ENCODE data around the gene MED26.
"Not testable (repeated sequence)": the region's sequence is repeated elsewhere in the genome, so short reads cannot be mapped to it uniquely, and the experiment has no call there.

MED26 gene

GRCh38 chr19:16628183-16628983, at the start of gene MED26:
MED26 (minus strand) TSS chr19:16628204; CDS start chr19:16627943, 261 bp downstream.
- peak; percentile 100 for DNase-seq

GRCh38 chr19:16677055-16677454, 49.1 kb upstream of the MED26 start:
- no peak for DNase-seq

- no peak for DNase-seq
Observed at GRCh38 chr19:16676101-16676798, 48.2 kb upstream of the MED26 start.

- DNase-seq = not testable (repeated sequence)
Observed at GRCh38 chr19:16673839-16674238, 45.8 kb upstream of the MED26 start.

- DNase-seq = no peak
Observed at GRCh38 chr19:16673231-16673630, 45.2 kb upstream of the MED26 start.

GRCh38 chr19:16671652-16672274, 43.8 kb upstream of the MED26 start:
- DNase-seq = no peak

- DNase-seq = no peak
Observed at GRCh38 chr19:16670291-16670690, 42.3 kb upstream of the MED26 start.

GRCh38 chr19:16668702-16669101, 40.7 kb upstream of the MED26 start:
- not testable (repeated sequence) for DNase-seq

- DNase-seq = no peak
Observed at GRCh38 chr19:16668176-16668575, 40.2 kb upstream of the MED26 start.

GRCh38 chr19:16661480-16662034, 33.6 kb upstream of the MED26 start:
- DNase-seq = peak; percentile 59

GRCh38 chr19:16660763-16661479, 32.9 kb upstream of the MED26 start, which contains the start of gene TMEM38A:
TMEM38A (plus strand) TSS chr19:16661139; CDS start chr19:16661218, 79 bp downstream.
- peak; percentile 78 for DNase-seq

- DNase-seq = peak; percentile 99
Observed at GRCh38 chr19:16659832-16660708, 32.1 kb upstream of the MED26 start, which contains the start of gene SMIM7. SMIM7 (minus strand) TSS chr19:16660144; CDS start chr19:16660110, 34 bp downstream.

- DNase-seq = no peak
Observed at GRCh38 chr19:16659464-16659831, 31.4 kb upstream of the MED26 start.

- DNase-seq = no peak
Observed at GRCh38 chr19:16657384-16657783, 29.4 kb upstream of the MED26 start.

- DNase-seq = no peak
Observed at GRCh38 chr19:16655727-16656126, 27.7 kb upstream of the MED26 start.

GRCh38 chr19:16654627-16655026, 26.6 kb upstream of the MED26 start:
- peak; percentile 78 for DNase-seq

GRCh38 chr19:16654140-16654539, 26.1 kb upstream of the MED26 start:
- DNase-seq = peak; percentile 28

- no peak for DNase-seq
Observed at GRCh38 chr19:16652854-16653253, 24.9 kb upstream of the MED26 start.

GRCh38 chr19:16651421-16652188, 23.6 kb upstream of the MED26 start:
- not testable (repeated sequence) for DNase-seq

GRCh38 chr19:16650821-16651220, 22.8 kb upstream of the MED26 start:
- no peak for DNase-seq

- peak; percentile 72 for DNase-seq
Observed at GRCh38 chr19:16649734-16650133, 21.7 kb upstream of the MED26 start.

Data from NCI-H69 (cell line).